K562 (cell line): ENCODE results near the gene GLB1L3. TPM values are rescaled to one million over a fixed set of nuclear protein-coding genes. Genes with fewer than 3 reads are reported as not detected.

Source experiments
- CHD1 ChIP-seq: fragments of 200-600 bp; sonication (generic); IDR thresholded peaks from one replicate; pipeline ENCODE4 v1.6.1; 2012; ENCODE audit warnings: mild to moderate bottlenecking, moderate library complexity, low read length, inconsistent platforms
- ELF4 ChIP-seq: fragments of 450-650 bp; formaldehyde crosslinking; IDR thresholded peaks from 2 replicates; pipeline ENCODE4 v1.4.0; 2022; ENCODE audit warnings: missing genetic modification characterization
- ETV6 ChIP-seq, 3 experiments: fragments of 150-350 bp in 1 of 3; sonication (generic) in 1 of 3; formaldehyde crosslinking in 1 of 3; IDR thresholded peaks; 2 replicates each; pipeline versions ENCODE4 v1.6.1 to v1.8.0; 2014 to 2022; ENCODE audit warnings: borderline replicate concordance in 2 of 3, low read depth in 2 of 3, antibody characterized with exemption in 1 of 3, low read length in 1 of 3, mild to moderate bottlenecking in 1 of 3, missing genetic modification reagents in 1 of 3
- HDAC6 ChIP-seq: IDR thresholded peaks from 2 replicates; pipeline ENCODE4 v1.6.1; 2012; ENCODE audit warnings: low read depth, mild to moderate bottlenecking, control low read depth, inconsistent platforms, low read length, moderate library complexity
- SMARCC2 ChIP-seq: fragments of 450-650 bp; IDR thresholded peaks from 2 replicates; pipeline ENCODE4 v1.6.1; 2017; ENCODE audit warnings: antibody characterized with exemption, moderate library complexity, mild to moderate bottlenecking, low read depth
- polyA plus RNA-seq, 8 experiments: library from polyadenylated mRNA; depleted of rRNA in 4 of 8; stranded (reverse) in 5 of 8; unstranded in 3 of 8; fragments of >200 nt; fragmentation: Nextera tagmentation in 2 of 8; fragmentation: Illumina TruSeq in 1 of 8; extraction: Ambion mirVana in 2 of 8; extraction: Trizol in 1 of 8; gene quantifications; 2 replicates each; pipeline versions ENCODE4 v1.2.1 to v1.2.3, GENCODE V29; 2011 to 2014; ENCODE audit warnings: inconsistent platforms in 1 of 8, missing spikeins in 1 of 8
- total RNA-seq, 7 experiments: library from RNA; depleted of rRNA in 6 of 7; stranded (reverse); fragments of >200 nt in 6 of 7; fragmentation: Illumina TruSeq in 2 of 7; extraction: Trizol in 2 of 7; gene quantifications; 2 replicates each; pipeline versions ENCODE4 v1.2.1 to v1.2.3, GENCODE V29; 2011 to 2021; ENCODE audit warnings: low replicate concordance in 1 of 7
- TF ChIP-seq, protein P1 (sequence below), 2 experiments: fragments of 150-350 bp in 1 of 2; IDR thresholded peaks; 2 replicates each; pipeline ENCODE4 v1.6.1; 2012 to 2016; ENCODE audit warnings: low read depth in 2 of 2, low read length in 2 of 2, mild to moderate bottlenecking in 1 of 2, moderate library complexity in 1 of 2

The GLB1L3 gene
- total and polyA plus RNA-seq, 9 of the 15 experiments (the other 6 are each of a cell fraction or from before 2014, with no cell fraction given) = 0.18 to 3.3 (median 0.49) TPM

DNA sequence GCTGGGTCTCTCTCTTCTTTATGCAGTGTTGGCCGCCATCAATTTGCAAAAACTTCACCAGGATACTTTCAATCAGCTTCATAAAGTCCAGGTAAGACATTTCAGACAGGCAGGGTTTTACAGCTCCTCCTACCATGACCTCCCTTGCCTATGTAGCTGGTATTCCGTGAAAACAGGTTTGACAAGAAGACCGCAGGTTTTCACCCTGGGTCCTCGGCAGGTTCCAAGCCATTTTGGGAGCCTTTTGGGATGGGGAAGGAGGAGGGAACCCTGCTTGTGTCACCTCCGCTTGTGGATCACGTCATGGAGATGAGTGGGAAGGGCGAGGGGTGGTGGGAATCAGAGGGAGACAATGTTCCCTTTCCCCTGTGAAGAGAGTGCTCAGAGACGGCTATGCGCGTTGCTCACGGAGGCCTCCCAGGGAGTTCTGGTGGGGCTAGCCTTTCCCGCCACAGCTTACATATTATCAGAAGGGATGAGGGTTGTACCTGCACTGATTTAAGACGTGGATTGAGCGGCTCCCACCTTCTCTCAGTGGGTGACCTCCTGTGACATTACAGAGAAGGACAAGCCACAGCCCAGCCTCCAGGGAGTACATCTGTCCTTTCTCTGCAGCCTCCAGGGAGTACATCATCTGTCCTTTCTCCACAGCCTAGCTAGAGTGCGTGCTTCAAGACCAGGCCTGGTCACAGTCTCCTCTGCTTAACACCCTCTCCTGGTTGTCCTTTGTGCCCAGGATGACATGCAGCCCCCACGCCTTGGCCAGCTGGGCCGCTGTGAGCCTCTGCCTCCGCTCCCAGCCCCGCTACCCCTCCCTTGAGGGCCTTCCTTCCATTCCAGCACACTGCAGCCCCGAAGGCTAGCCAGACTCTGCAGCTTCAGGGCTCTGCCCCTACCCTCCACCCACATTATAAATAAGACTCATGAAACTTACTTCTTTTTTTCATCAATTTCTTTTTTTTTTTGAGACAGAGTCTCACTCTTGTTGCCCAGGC lies 17.2 kb downstream of the GLB1L3 start (continued):
- TF ChIP-seq, protein P1, sequence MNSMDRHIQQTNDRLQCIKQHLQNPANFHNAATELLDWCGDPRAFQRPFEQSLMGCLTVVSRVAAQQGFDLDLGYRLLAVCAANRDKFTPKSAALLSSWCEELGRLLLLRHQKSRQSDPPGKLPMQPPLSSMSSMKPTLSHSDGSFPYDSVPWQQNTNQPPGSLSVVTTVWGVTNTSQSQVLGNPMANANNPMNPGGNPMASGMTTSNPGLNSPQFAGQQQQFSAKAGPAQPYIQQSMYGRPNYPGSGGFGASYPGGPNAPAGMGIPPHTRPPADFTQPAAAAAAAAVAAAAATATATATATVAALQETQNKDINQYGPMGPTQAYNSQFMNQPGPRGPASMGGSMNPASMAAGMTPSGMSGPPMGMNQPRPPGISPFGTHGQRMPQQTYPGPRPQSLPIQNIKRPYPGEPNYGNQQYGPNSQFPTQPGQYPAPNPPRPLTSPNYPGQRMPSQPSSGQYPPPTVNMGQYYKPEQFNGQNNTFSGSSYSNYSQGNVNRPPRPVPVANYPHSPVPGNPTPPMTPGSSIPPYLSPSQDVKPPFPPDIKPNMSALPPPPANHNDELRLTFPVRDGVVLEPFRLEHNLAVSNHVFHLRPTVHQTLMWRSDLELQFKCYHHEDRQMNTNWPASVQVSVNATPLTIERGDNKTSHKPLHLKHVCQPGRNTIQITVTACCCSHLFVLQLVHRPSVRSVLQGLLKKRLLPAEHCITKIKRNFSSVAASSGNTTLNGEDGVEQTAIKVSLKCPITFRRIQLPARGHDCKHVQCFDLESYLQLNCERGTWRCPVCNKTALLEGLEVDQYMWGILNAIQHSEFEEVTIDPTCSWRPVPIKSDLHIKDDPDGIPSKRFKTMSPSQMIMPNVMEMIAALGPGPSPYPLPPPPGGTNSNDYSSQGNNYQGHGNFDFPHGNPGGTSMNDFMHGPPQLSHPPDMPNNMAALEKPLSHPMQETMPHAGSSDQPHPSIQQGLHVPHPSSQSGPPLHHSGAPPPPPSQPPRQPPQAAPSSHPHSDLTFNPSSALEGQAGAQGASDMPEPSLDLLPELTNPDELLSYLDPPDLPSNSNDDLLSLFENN (IDR thresholded peaks at IDR 0.05; ENCODE audit: low read depth in 2 of 2, low read length in 2 of 2) = no peak
- TF ChIP-seq ELF4 (CRISPR knock-in tag) = no peak
- TF ChIP-seq CHD1 = no peak
- no peak for TF ChIP-seq HDAC6
- no peak for TF ChIP-seq ETV6 (IDR thresholded peaks at IDR 0.05; ENCODE audit: borderline replicate concordance in 1 of 2, low read depth in 2 of 2, low read length in 1 of 2)
- no peak for TF ChIP-seq ETV6 (CRISPR knock-in tag; IDR thresholded peaks at IDR 0.05; ENCODE audit: borderline replicate concordance)
- TF ChIP-seq SMARCC2 = no peak
